Naive thymus-derived CD8-positive, alpha-beta T cell (primary cell): ENCODE results near the gene PSMB5. TPM values are rescaled to one million over a fixed set of nuclear protein-coding genes. Genes with fewer than 3 reads are reported as not detected.

Experiments
- ATAC-seq, 2 donors: fragments of 150-1000 bp; cut with Tn5 transposase in 1 of 2; sonication (Bioruptor Pico), chemical (Tn5 transposase) in 1 of 2; 1 replicate in 1 of 2; 2 replicates in 1 of 2; pipeline ENCODE4 v1.10.0; 2021; ENCODE audit warnings: mild to moderate bottlenecking in 2 of 2, moderate library complexity in 2 of 2
- POLR2A ChIA-PET: fragments of 350-600 bp; sonication (Branson Sonifier 250); formaldehyde crosslinking; loops from one replicate; lab custom pipeline; 2021; ENCODE audit warnings: antibody characterized with exemption; lab: Charles Lee
- DNase-seq, 10 donors: peaks; one replicate each; pipeline versions ENCODE4 v3.0.0 to v3.0.0-alpha.2; 2020 to 2022
- H3K27ac Mint-ChIP-seq, 10 donors: one replicate each; pipeline ENCODE4 v1.8.0; 2020 to 2022; ENCODE audit warnings: mild to moderate bottlenecking in 10 of 10, mixed read lengths in 10 of 10, moderate library complexity in 4 of 10, inconsistent platforms in 1 of 10
- H3K27me3 Mint-ChIP-seq, 5 donors: one replicate each; pipeline ENCODE4 v1.8.0; 2021 to 2022; ENCODE audit warnings: mixed read lengths in 5 of 5
- H3K36me3 Mint-ChIP-seq, 3 donors: one replicate each; pipeline ENCODE4 v1.8.0; 2020 to 2022; ENCODE audit warnings: mixed read lengths in 3 of 3, mild to moderate bottlenecking in 2 of 3, inconsistent platforms in 1 of 3
- H3K4me1 Mint-ChIP-seq, 4 donors: one replicate each; pipeline ENCODE4 v1.8.0; 2021 to 2022; ENCODE audit warnings: mixed read lengths in 4 of 4
- H3K4me3 Mint-ChIP-seq, 10 donors: one replicate each; pipeline ENCODE4 v1.8.0; 2020 to 2022; ENCODE audit warnings: mild to moderate bottlenecking in 10 of 10, mixed read lengths in 10 of 10, moderate library complexity in 6 of 10, inconsistent platforms in 1 of 10
- H3K9me3 Mint-ChIP-seq, 9 donors: one replicate each; pipeline ENCODE4 v1.8.0; 2020 to 2022; ENCODE audit warnings: mixed read lengths in 9 of 9, mild to moderate bottlenecking in 3 of 9, inconsistent platforms in 1 of 9, moderate library complexity in 1 of 9
- polyA plus RNA-seq, 3 donors: library from polyadenylated mRNA; unstranded; fragments of 300-500 nt; fragmentation: Illumina TruSeq; gene quantifications; one replicate each; pipeline ENCODE4 v1.2.3, GENCODE V29; 2021
- total RNA-seq, 8 experiments: library from RNA in 2 of 8; stranded (reverse) in 2 of 8; gene quantifications; one replicate each; pipeline ENCODE4 v1.2.3 and lab custom pipeline; 2021 to 2026

Gene PSMB5
- total RNA-seq (10 to 100 TPM; 30.2 to 35.8 TPM), polyA plus RNA-seq (10 to 100 TPM; 33.2 to 49.7 (median 37.9) TPM), total RNA-seq (lab: John Stamatoyannopoulos, UW) (14.3 to 106 (median 24.2) reads per million in 6 experiments)

- DNase-seq (peak; percentile 62 to 96 (median 90)), ATAC-seq (peak; percentile 92 to 93)
- Mint-ChIP-seq H3K27ac (peak within 1 kb of the TSS; percentile 93 to 98 (median 98)), H3K27me3 (no peaks in the 10 kb centered on the region), H3K36me3 (peaks cover 5 to 31% (median 14%) of the 10 kb centered on the region in 3 donors), H3K4me1 (peaks cover 10 to 40% (median 30%) of the 10 kb centered on the region in 4 donors), H3K9me3 (peaks cover 0 to 2% (median 0%) of the 10 kb centered on the region in 9 donors), H3K4me3 (peak within 1 kb of the TSS; percentile 87 to 96 (median 91))
- POLR2A ChIA-PET = interaction anchor here (0.8 to 4.9 kb wide), 8 partner anchors 11 to 268 kb away, joined by 3 to 37 read pairs (median 3); partner anchors contain the start of genes ACIN1, C14orf119 and OXA1L
Measured at GRCh38 chr14:23034498-23035302, at the start of gene PSMB5. Gene PSMB5 (minus strand): TSS chr14:23034900. CDS start chr14:23034881, 19 bp downstream.

GRCh38 chr14:23080474-23080873, 45.8 kb upstream of the PSMB5 start:
- peak overlapping the region; percentile 12 to 73 (median 42) for H3K27ac Mint-ChIP-seq
- no peaks in the 10 kb centered on the region for H3K9me3 Mint-ChIP-seq
- no peak overlapping the region for H3K4me3 Mint-ChIP-seq
- no peaks in the 10 kb centered on the region for H3K27me3 Mint-ChIP-seq
- POLR2A ChIA-PET = no interaction called here
- no peak for ATAC-seq
- peaks cover 0 to 18% (median 4%) of the 10 kb centered on the region in 4 donors for H3K4me1 Mint-ChIP-seq
- no peak for DNase-seq
- peaks cover 11 to 94% (median 27%) of the 10 kb centered on the region in 3 donors for H3K36me3 Mint-ChIP-seq

DNA sequence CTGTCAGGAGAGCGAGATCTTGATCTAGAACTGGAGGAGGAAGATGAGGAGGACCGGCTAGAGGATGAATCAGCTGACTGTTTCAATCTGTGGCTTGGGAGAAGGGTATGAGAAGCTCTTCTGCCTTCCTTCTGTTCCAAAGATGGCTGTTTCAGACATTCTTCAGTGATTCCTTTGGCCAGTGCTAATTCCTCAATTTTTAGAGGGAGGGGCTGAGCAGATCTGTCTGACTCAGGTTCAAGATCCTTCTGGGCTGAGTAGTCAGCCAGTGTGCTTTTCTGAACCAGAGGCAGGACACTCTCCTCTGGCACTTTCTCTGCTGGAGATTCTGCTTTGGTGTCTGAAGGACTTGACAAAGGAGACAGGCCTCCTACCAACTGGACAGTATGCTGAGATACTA, 45.0 kb upstream of the PSMB5 start:
- POLR2A ChIA-PET = no interaction called here
- DNase-seq = no peak
- Mint-ChIP-seq H3K36me3 (peaks cover 10 to 94% (median 27%) of the 10 kb centered on the region in 3 donors), H3K27me3 (no peaks in the 10 kb centered on the region), H3K4me1 (peaks cover 0 to 17% (median 3%) of the 10 kb centered on the region in 4 donors), H3K4me3 (no peak overlapping the region), H3K9me3 (no peaks in the 10 kb centered on the region), H3K27ac (peak overlapping the region in 8 of 10 donors; percentile 16 to 82 (median 50))
- ATAC-seq = no peak

DNA sequence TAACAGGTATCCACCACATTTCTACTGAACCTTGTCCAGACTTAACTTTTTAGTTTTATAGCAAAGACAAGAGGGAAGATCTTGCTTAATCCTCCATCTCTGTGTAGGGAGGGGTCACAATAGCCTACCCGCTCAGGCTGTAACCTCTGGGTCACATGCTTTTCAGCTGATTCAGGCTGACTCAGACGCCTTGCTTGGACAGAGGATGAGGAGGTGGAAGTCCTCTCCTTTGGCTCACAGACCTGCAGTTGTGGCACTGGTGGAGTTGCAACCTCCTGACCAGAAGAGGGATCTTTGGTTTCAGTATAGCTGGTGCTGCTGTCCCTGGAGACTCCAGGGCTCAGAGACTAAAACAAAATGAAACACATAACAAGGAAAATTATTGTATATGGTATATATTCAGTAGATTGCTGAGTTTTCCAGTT, 44.0 kb upstream of the PSMB5 start:
- ATAC-seq = no peak
- POLR2A ChIA-PET = interaction anchor here (3.2 kb wide), 1 partner anchor 16 kb away, joined by 15 read pairs; the partner anchor contains the start of genes ACIN1 and C14orf119

DNA sequence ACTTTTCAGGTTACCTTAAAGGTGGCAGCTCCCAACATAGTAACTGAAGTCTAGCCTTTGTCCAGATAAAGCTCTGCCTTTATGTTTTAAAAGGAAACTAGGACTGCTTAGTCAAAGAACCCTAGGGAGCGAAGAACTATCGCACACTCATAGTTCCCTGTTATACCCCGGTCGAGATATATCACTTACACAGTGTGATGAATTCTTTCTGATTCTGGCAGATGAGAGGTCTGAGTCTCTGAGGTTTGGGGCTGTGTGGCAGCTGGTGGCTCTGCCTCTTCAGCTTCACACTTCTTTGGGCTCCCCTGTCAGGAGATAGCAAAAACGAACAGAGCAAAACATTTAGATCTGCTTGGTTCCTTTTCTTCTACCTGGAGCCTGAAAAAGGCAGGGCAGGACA, 43.3 kb upstream of the PSMB5 start:
- H3K4me1 Mint-ChIP-seq = peaks cover 0 to 15% (median 2%) of the 10 kb centered on the region in 4 donors
- no peaks in the 10 kb centered on the region for H3K9me3 Mint-ChIP-seq
- no peaks in the 10 kb centered on the region for H3K27me3 Mint-ChIP-seq
- POLR2A ChIA-PET = interaction anchor here (0.6 to 3.2 kb wide), 4 partner anchors 17 to 71 kb away, joined by 3 to 15 read pairs (median 6); partner anchors contain the start of genes ACIN1 and C14orf119
- peak overlapping the region in 4 of 10 donors; percentile 14 to 55 (median 33) for H3K27ac Mint-ChIP-seq
- H3K4me3 Mint-ChIP-seq = no peak overlapping the region
- DNase-seq (no peak), ATAC-seq (no peak)
- H3K36me3 Mint-ChIP-seq = peaks cover 8 to 96% (median 25%) of the 10 kb centered on the region in 3 donors

More for the DNA sequence above, 44.0 kb upstream of the PSMB5 start:
- DNase-seq = no peak
- no peak overlapping the region for H3K4me3 Mint-ChIP-seq
- no peaks in the 10 kb centered on the region for H3K27me3 Mint-ChIP-seq
- H3K27ac Mint-ChIP-seq = no peak overlapping the region
- peaks cover 8 to 96% (median 25%) of the 10 kb centered on the region in 3 donors for H3K36me3 Mint-ChIP-seq
- no peaks in the 10 kb centered on the region for H3K9me3 Mint-ChIP-seq
- H3K4me1 Mint-ChIP-seq = peaks cover 0 to 15% (median 2%) of the 10 kb centered on the region in 4 donors

DNA sequence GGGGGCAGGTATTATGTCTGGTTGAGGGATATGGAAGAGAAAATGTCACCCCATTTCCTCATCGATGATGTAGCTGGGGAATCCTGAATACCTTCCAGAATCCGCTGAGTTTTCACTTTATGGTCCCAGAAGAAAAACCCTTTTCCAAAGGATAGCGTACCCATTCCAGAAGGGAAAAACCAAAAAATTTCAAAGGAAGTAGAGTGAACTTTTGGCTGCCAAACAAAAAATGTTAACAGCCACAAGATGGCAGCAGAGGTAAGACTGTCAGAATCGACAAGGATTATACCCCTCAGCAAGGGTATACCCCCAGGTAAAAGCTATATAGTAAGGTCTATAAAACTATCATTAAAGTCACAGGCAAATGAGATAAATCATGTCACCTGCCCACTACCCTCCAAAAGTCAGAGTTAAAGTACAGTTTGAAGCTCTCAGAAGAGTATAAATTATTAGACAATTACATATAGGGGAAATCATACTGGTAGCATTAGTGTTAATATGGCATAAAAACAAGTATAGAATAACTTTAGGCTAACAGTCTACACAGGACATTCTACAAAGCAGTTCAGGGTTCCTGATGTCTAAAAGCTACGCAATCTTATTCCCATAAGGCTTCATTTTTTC, 42.2 kb upstream of the PSMB5 start:
- Mint-ChIP-seq H3K9me3 (no peaks in the 10 kb centered on the region), H3K4me1 (peaks cover 0 to 19% (median 8%) of the 10 kb centered on the region in 4 donors), H3K27ac (peak overlapping the region in 3 of 10 donors; percentile 43 to 56 (median 47)), H3K27me3 (no peaks in the 10 kb centered on the region), H3K4me3 (no peak overlapping the region), H3K36me3 (peaks cover 8 to 97% (median 25%) of the 10 kb centered on the region in 3 donors)
- POLR2A ChIA-PET = interaction anchor here (0.8 to 3.2 kb wide), 4 partner anchors 18 to 70 kb away, joined by 3 to 15 read pairs (median 9); partner anchors contain the start of genes ACIN1 and C14orf119
- ATAC-seq (peak; percentile 70 to 79), DNase-seq (peak in 5 of 10 donors; percentile 32 to 57 (median 48))

- no peak overlapping the region for H3K4me3 Mint-ChIP-seq
- no peak overlapping the region for H3K27ac Mint-ChIP-seq
- POLR2A ChIA-PET = interaction anchor here (0.6 to 1.6 kb wide), 3 partner anchors 20 to 1029 kb away, joined by 4 to 5 read pairs (median 5); partner anchors contain the start of genes ACIN1 and C14orf119
- ATAC-seq (no peak), DNase-seq (no peak)
- no peaks in the 10 kb centered on the region for H3K27me3 Mint-ChIP-seq
- peaks cover 0 to 85% (median 16%) of the 10 kb centered on the region in 3 donors for H3K36me3 Mint-ChIP-seq
- no peaks in the 10 kb centered on the region for H3K9me3 Mint-ChIP-seq
- peaks cover 13 to 31% (median 27%) of the 10 kb centered on the region in 4 donors for H3K4me1 Mint-ChIP-seq
Measured at GRCh38 chr14:23074906-23075305, 40.2 kb upstream of the PSMB5 start.

DNA sequence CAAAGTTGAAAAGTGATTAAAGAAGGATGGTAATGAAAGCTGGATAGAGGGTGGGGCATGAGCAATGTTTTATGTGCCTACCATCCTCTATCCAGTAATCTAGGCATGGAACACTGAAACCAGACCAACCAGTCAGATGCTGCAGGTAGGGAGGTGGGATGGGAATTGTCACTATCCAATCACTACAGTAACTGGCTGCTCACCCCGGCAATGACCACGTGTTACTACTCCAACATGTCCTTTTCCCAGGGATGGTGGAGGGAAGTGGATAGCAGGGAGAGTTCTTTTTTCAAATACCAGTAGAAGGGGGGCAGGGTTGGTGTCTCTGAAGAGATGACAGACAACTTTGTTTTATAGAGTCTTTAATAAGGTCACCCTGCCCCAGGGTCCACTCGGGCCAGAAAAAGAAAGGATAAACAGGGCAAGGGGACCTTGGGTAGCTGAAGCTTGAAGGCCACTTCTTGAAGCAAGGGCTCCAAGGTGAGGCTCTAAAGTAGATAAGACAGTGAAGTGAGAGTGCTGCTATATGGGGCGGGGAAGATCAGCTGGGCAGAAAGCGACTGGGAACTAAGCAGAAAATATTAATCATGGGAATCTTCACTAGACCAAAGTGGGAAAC, 37.3 kb upstream of the PSMB5 start:
- no peak for ATAC-seq
- POLR2A ChIA-PET = interaction anchor here (0.5 to 3.1 kb wide), 4 partner anchors 23 to 317 kb away, joined by 3 to 13 read pairs (median 5); partner anchors contain the start of genes ACIN1 and C14orf119
- H3K36me3 Mint-ChIP-seq = peaks cover 0 to 73% (median 12%) of the 10 kb centered on the region in 3 donors
- H3K27me3 Mint-ChIP-seq = no peaks in the 10 kb centered on the region
- H3K27ac Mint-ChIP-seq = peak overlapping the region; percentile 88 to 97 (median 95)
- no peaks in the 10 kb centered on the region for H3K9me3 Mint-ChIP-seq
- peaks cover 18 to 41% (median 39%) of the 10 kb centered on the region in 4 donors for H3K4me1 Mint-ChIP-seq
- H3K4me3 Mint-ChIP-seq = peak overlapping the region; percentile 85 to 99 (median 95)
- DNase-seq = no peak

GRCh38 chr14:23071244-23071920, 36.7 kb upstream of the PSMB5 start:
- peaks cover 0 to 73% (median 8%) of the 10 kb centered on the region in 3 donors for H3K36me3 Mint-ChIP-seq

GRCh38 chr14:23070262-23071129, 35.8 kb upstream of the PSMB5 start:
- no peaks in the 10 kb centered on the region for H3K9me3 Mint-ChIP-seq
- POLR2A ChIA-PET = interaction anchor here (1.1 to 3.1 kb wide), 3 partner anchors 19 to 63 kb away, joined by 3 to 13 read pairs (median 5); partner anchors contain the start of genes ACIN1 and C14orf119

More at GRCh38 chr14:23071244-23071920, 36.7 kb upstream of the PSMB5 start:
- POLR2A ChIA-PET = interaction anchor here (0.5 to 3.1 kb wide), 5 partner anchors 18 to 318 kb away, joined by 3 to 13 read pairs (median 5); partner anchors contain the start of genes ACIN1 and C14orf119
- Mint-ChIP-seq H3K9me3 (no peaks in the 10 kb centered on the region), H3K4me3 (peak overlapping the region; percentile 85 to 99 (median 95)), H3K27ac (peak overlapping the region; percentile 88 to 97 (median 95)), H3K27me3 (no peaks in the 10 kb centered on the region), H3K4me1 (peaks cover 18 to 41% (median 38%) of the 10 kb centered on the region in 4 donors)
- peak; percentile 89 to 91 for ATAC-seq
- peak; percentile 57 to 83 (median 69) for DNase-seq

More at GRCh38 chr14:23070262-23071129, 35.8 kb upstream of the PSMB5 start:
- peak overlapping the region; percentile 88 to 97 (median 95) for H3K27ac Mint-ChIP-seq
- no peak for DNase-seq
- peaks cover 0 to 73% (median 13%) of the 10 kb centered on the region in 3 donors for H3K36me3 Mint-ChIP-seq
- no peak for ATAC-seq
- H3K4me3 Mint-ChIP-seq = peak overlapping the region; percentile 85 to 99 (median 95)
- H3K4me1 Mint-ChIP-seq = peaks cover 21 to 48% (median 43%) of the 10 kb centered on the region in 4 donors
- H3K27me3 Mint-ChIP-seq = no peaks in the 10 kb centered on the region
